ENCODE measurements around the gene GPSM1. TPM values are rescaled to one million over a fixed set of nuclear protein-coding genes. Genes with fewer than 3 reads are reported as not detected.

The GPSM1 gene
- total RNA-seq, 1 experiment from 2014 or later, result 24.7 TPM

- Histone ChIP-seq H3K27ac (ENCODE audit: insufficient read length, low read depth, low read length) (no peak overlapping the region), H3K23me2 (ENCODE audit: insufficient read length, low read depth, low read length, poor library complexity, severe bottlenecking) (no peaks in the 10 kb centered on the region), H3K79me2 (ENCODE audit: insufficient read depth, low read length) (no peaks in the 10 kb centered on the region), H3K4me1 (ENCODE audit: insufficient read depth, low read length) (no peaks in the 10 kb centered on the region), H3K9me3 (ENCODE audit: control insufficient read depth, low read depth, low read length) (no peaks in the 10 kb centered on the region), H4K8ac (replicated peaks; ENCODE audit: insufficient read length, low read depth, low read length) (no peak overlapping the region), H2BK15ac (ENCODE audit: low read depth, low read length) (no peak overlapping the region), H2BK20ac (ENCODE audit: low read depth, low read length, poor library complexity, severe bottlenecking) (no peak overlapping the region), H3K56ac (ENCODE audit: insufficient read length, low read depth, low read length) (no peak overlapping the region), H2BK12ac (ENCODE audit: insufficient read length, low read depth, low read length) (no peak overlapping the region), H3K79me1 (ENCODE audit: insufficient read depth, low read depth, low read length, poor library complexity, severe bottlenecking) (no peaks in the 10 kb centered on the region), H3T11ph (ENCODE audit: low read length) (no peak overlapping the region), H3K27me3 (ENCODE audit: insufficient read depth, low read length) (no peaks in the 10 kb centered on the region), H2AK5ac (ENCODE audit: insufficient read length, low read length) (no peak overlapping the region), H2AFZ (ENCODE audit: low read length) (no peak overlapping the region), H3K18ac (ENCODE audit: insufficient read length, low read depth, low read length) (no peak overlapping the region), H3K23ac (ENCODE audit: insufficient read length, low read depth, low read length) (no peak overlapping the region), H2BK5ac (ENCODE audit: insufficient read length, low read length) (no peak overlapping the region), H4K5ac (ENCODE audit: insufficient read length, low read depth, low read length) (no peak overlapping the region), H3K4me2 (ENCODE audit: insufficient read depth, insufficient read length, low read length) (no peak overlapping the region), H3K4ac (ENCODE audit: low read depth, low read length) (no peak overlapping the region), H4K91ac (ENCODE audit: insufficient read length, low read depth, low read length) (no peak overlapping the region), H4K20me1 (ENCODE audit: control insufficient read depth, insufficient read depth, insufficient read length) (no peaks in the 10 kb centered on the region), H3K14ac (ENCODE audit: insufficient read depth, low read length) (no peak overlapping the region; the same call in 1 of the 2 replicates), H3K9ac (ENCODE audit: extremely low read depth, insufficient read length, low read length) (no peak overlapping the region), H2BK120ac (ENCODE audit: low read depth, low read length, poor library complexity, severe bottlenecking) (no peak overlapping the region)
- DNase-seq, result no peak
- no peak overlapping the region for H3K4me3 Mint-ChIP-seq
- no peak for TF ChIP-seq CTCF (conservative IDR thresholded peaks at IDR 0.05)
- no peaks in the 10 kb centered on the region for H3K9me3 Mint-ChIP-seq
- no peaks in the 10 kb centered on the region for H3K36me3 Mint-ChIP-seq (ENCODE audit: insufficient read depth in 1 of 3, low read depth in 3 of 3)
- H3K27ac Mint-ChIP-seq, result no peak overlapping the region
- no peaks in the 10 kb centered on the region for H3K4me1 Mint-ChIP-seq
- H3K27me3 Mint-ChIP-seq (ENCODE audit: low read depth), result no peaks in the 10 kb centered on the region
- no CpG with 5 or more reads among the region's 34 CpGs for WGBS (ENCODE audit: extremely low coverage, insufficient read length, low lambda C conversion rate)
Observed at GRCh38 chr9:136303066-136303824, 24.1 kb upstream of the GPSM1 start.
